ENCODE measurements around the gene PAWR.

- no peak for TF ChIP-seq POLR2A (IDR thresholded peaks at IDR 0.05)
- no peak for TF ChIP-seq POLR2AphosphoS5 (IDR thresholded peaks at IDR 0.05)
- TF ChIP-seq CTCF (IDR thresholded peaks at IDR 0.05): no peak
- TF ChIP-seq EP300 (IDR thresholded peaks at IDR 0.05): no peak
These were observed 131.2 kb downstream of the PAWR start for GRCh38 chr12:79559591-79559990.
